Mesodermal cell (in vitro differentiated cells): ENCODE measurements around the gene NDUFS8.

Experiments used
- H3K27ac ChIP-seq: 2 replicates; pipeline ENCODE4 v1.7.0; 2013; ENCODE audit warnings: mild to moderate bottlenecking, low read depth, low read length, moderate library complexity; ENCODE audit not compliant: severe bottlenecking
- H3K36me3 ChIP-seq: 2 replicates; pipeline ENCODE4 v1.7.1; 2013; ENCODE audit warnings: mild to moderate bottlenecking, low read length, moderate library complexity; ENCODE audit not compliant: control insufficient read depth, insufficient read depth
- H3K4me1 ChIP-seq: one replicate; pipeline ENCODE4 v1.7.1; 2013; ENCODE audit warnings: mild to moderate bottlenecking, low read length; ENCODE audit not compliant: insufficient read depth, control insufficient read depth, poor library complexity, severe bottlenecking
- H3K4me3 ChIP-seq: 2 replicates; pipeline ENCODE4 v1.7.0; 2013; ENCODE audit warnings: low read length, control low read depth, mild to moderate bottlenecking; ENCODE audit not compliant: insufficient read depth, poor library complexity, severe bottlenecking; ENCODE audit errors: extremely low read depth
- H3K9me3 ChIP-seq: 2 replicates; pipeline ENCODE4 v1.7.1; 2013; ENCODE audit warnings: mild to moderate bottlenecking, low read length, moderate library complexity; ENCODE audit not compliant: control insufficient read depth
- WGBS, 2 experiments: methylation state at CpG; one replicate each; pipeline ENCODE4 v1.1.5; 2013; ENCODE audit warnings: missing lambda C conversion rate in 2 of 2; ENCODE audit not compliant: insufficient coverage in 2 of 2; 5-methylcytosine and 5-hydroxymethylcytosine counted together

The NDUFS8 gene

DNA sequence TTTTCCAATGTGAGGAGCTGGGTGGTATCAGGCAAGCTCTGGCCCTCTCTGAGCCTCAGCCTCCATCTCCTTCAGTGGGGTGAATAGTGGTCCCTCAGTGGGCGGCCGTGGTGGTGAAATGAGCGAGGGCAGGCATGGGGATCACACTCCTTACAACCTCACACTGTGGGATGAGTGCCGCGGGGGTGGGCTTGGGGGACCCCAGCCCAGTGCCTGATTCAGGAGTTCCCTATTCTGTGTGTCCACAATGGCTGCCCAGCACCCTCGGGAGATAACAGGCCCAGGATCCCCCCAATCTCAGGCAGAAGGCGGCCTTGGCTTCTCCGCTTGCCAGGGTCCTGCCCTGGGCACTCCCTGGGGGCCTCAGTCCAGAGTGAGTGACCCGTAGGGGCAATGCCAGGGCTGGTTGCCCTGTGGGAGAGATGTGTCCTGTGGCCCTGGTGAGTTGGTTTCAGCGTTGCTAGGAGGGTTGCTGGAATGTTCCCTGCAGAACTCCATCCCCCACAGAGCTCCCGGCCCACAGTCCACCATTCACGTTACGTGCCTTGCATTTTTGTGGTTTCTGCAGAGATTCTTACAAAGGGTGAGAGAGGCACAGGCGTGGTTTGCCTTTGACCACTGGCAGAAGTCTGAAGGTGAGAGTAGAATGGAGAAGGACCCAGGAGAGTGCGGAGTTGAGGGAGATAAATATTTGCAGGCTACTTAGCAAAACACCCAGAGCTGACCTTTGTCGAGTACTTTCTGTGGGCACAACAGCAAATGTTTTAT lies 17.5 kb upstream of the NDUFS8 start:
- Histone ChIP-seq H3K27ac (peak overlapping the region; percentile 45), H3K4me1 (peaks cover 21% of the 10 kb centered on the region)

DNA sequence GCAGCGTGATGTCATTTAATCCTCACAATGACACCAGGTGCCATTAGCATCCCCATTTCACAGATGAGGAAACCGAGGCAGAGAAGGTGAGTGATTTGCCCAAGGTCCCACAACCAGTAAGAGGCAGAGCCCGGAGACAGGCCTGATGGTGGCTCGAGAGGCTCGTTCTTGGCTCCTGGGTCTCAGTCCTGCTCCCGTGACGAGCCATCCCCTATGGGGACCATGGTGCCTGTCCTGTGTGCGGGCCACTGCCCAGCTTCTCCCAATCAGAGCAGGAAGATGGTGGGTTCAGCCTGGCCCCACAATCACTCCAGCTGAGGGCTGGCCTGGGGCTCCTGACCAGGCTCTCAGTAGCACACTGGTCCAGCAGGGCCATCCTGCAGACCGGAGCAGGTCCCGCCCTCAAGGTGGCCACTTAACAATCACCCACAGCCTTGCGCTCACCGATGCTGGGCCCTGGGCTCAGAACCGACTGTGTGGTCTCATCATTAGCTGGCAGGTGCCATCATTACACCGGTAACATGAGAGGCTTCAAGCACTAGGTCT lies 16.8 kb upstream of the NDUFS8 start:
- WGBS, 2 experiments: 93 to 95% methylated on average over 10 to 14 of the region's 14 CpGs
- H3K36me3 ChIP-seq: no peaks in the 10 kb centered on the region
- H3K4me3 ChIP-seq: no peak overlapping the region
- peak overlapping the region; percentile 45 for H3K27ac ChIP-seq
- peaks cover 21% of the 10 kb centered on the region for H3K4me1 ChIP-seq
- H3K9me3 ChIP-seq: peaks cover 6% of the 10 kb centered on the region

More for the DNA sequence above, 17.5 kb upstream of the NDUFS8 start:
- Histone ChIP-seq H3K36me3 (no peaks in the 10 kb centered on the region), H3K9me3 (peaks cover 6% of the 10 kb centered on the region), H3K4me3 (no peak overlapping the region)
- WGBS, 2 experiments: 72 to 87% methylated on average over 10 to 13 of the region's 16 CpGs

DNA sequence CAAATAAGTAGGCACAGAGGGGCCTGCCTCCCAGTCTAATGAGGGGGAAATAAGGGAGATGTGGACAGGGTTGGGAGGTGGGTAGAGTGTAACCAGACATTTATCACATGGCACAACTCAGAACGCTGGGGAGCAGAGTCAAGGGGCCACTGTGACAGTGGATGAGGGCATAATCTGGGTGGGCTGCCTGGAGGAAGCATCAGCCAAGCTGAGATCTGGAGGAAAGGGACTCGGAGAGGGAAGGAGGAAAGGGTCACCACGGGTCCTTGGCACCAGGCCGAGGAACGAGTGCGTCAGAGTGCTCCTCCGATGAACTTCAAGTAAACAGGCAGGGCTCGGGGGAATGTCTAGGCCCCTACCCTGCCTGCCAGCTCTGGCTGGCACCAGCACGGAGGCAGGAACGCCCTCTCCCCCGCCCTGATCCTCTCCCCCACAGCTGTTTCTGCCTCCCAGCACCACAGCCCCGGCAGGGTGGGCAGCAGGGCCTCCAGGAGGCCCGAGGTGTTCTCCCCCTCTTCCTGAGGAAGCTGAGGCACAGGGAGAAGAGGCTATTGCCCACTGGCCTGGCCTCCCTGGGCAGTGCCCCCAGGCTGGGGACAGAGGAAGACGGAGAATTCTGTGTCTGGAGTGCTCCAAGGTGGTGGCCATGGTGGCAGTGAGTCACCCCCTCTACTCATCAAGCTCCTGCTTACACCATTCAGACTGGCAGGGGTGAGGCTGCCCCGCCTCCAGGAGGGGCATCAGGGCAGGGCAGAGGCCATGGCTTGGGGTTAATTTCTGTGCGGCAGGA lies 16.1 kb upstream of the NDUFS8 start:
- H3K27ac ChIP-seq: no peak overlapping the region
- 88 to 89% methylated on average over 12 to 13 of the region's 16 CpGs for WGBS, 2 experiments

DNA sequence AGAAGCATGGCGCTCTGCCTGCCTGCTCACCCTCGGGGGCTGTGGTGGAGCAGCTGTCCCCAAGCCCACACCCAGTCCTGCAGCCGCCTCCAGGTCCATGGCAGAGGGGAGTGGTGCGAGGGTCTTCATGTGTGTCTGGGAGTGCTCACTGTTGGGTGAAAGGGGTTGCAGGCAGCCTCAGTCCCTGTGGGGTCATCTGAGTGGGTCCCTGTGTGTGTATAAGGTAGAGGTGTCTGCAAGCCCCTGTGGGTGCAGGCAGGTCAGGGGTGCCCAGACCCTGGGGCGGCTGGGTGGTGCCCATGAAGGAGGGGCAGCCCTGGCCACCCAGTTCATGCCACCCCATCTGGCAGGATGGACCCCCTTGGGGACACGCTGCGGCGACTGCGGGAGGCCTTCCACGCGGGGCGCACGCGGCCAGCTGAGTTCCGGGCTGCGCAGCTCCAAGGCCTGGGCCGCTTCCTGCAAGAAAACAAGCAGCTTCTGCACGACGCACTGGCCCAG lies 15.5 kb upstream of the NDUFS8 start:
- WGBS, 2 experiments: 91 to 96% methylated on average over 9 to 16 of the region's 19 CpGs
- no peaks in the 10 kb centered on the region for H3K9me3 ChIP-seq
- H3K27ac ChIP-seq: no peak overlapping the region
- no peak overlapping the region for H3K4me3 ChIP-seq
- peaks cover 21% of the 10 kb centered on the region for H3K4me1 ChIP-seq
- H3K36me3 ChIP-seq: no peaks in the 10 kb centered on the region

More for the DNA sequence above, 16.1 kb upstream of the NDUFS8 start:
- Histone ChIP-seq H3K9me3 (peaks cover 2% of the 10 kb centered on the region), H3K4me3 (no peak overlapping the region), H3K36me3 (no peaks in the 10 kb centered on the region), H3K4me1 (peaks cover 21% of the 10 kb centered on the region)

DNA sequence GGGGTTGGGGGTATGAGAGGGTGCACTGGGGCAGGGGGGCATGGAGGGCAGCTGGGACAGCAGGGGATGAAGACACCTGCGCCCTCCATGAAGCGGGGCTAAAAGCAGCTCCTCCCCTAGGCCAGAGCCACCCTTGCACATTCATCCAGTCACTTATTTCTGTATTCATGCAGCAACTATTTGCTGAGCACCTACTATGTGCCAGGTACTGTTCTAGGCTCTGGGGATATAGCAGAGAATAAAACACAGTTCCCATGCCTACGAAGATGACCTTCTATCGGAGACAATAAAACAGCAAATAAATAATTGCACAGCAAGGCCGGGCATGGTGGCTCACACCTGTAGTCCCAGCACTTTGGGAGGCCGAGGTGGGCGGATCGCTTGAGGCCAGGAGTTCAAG lies 15.0 kb upstream of the NDUFS8 start:
- no peaks in the 10 kb centered on the region for H3K36me3 ChIP-seq
- H3K4me3 ChIP-seq: no peak overlapping the region
- peaks cover 20% of the 10 kb centered on the region for H3K4me1 ChIP-seq
- no peaks in the 10 kb centered on the region for H3K9me3 ChIP-seq
- WGBS, 2 experiments: 94 to 96% methylated on average over 4 to 6 of the region's 8 CpGs
- H3K27ac ChIP-seq: no peak overlapping the region

DNA sequence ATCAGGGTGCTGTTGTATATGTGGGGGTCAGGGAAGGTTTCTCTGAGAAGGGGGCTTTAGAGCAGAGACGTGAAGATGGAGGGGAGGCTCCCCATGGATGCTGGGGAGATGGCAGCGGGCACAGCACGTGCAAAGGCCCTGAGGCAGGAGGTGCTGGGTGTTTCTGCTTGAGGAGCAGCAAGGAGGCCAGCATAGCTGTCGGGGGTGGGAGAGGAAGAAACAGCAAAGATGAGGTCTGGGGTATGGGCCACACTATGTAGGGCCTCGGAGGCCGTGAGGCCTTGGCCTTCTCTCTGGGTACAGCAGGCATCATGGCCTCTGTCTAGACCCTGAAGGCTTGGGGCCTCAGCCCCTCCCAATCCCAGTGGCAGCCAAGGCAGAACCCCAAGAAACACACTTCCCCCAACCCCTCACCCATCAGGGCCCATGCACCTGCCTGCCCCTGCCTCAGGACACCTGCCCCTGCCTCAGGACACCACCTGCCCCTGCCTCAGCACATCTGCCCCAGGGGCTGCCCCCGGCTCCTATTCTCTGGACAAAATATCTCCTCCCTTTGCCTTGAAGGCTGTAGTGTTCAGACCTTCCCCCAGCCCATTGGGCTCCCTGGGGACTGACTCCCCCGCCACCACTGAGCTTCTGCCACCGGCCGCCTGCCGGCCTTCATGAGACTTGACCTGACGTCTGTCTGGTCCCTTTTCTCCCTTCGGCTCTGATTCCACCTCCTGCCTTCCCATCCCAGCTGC lies 14.1 kb upstream of the NDUFS8 start:
- H3K27ac ChIP-seq: no peak overlapping the region
- WGBS, 2 experiments: 77 to 84% methylated on average over 12 to 13 of the region's 13 CpGs
- no peak overlapping the region for H3K4me3 ChIP-seq
- H3K9me3 ChIP-seq: no peaks in the 10 kb centered on the region
- H3K4me1 ChIP-seq: peaks cover 20% of the 10 kb centered on the region
- H3K36me3 ChIP-seq: no peaks in the 10 kb centered on the region

DNA sequence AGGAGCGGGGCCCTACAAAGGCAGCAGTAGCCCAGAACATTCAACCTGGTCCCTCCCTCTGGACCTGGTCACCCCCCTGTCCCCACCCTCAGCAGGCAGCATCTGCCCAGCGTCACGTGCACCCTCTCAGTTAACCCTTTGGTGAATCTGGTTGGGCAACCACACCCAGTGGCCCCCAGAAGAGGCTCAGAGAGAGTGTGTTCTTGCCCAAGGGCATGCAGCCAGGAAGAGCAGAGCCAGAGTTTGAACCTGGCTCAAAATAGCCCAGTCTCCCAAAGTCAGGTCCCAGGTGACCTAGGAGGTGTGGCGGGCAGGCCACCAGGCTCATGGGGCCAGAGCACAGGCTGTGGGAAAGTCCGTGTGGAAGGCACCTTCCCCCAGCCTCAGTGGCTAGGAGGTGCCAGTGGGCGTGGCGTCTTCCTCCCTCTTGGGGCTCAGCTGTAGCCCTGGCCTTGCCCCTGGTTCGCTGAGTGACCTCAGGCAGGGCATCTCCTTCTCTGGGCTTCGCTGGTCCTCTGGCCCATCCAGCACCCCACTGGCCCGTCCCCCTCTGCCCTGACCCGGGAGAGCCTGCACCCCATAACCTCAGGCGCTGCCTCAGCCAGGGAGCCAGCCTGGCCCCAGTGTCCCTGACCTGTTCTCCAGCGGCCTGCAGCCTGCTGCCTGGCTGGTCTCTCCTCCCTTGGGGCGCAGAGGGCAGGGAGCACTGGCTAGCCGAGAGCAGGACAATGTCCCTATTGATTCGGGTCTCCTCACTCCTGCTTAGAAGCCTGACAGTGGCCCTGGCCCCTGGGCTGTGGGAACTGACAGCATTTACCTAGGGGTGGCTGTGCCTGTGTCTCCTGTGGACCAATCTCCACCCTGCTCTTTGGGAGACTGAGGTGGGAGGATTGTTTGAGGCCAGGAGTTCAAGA lies 13.3 kb upstream of the NDUFS8 start:
- H3K36me3 ChIP-seq: no peaks in the 10 kb centered on the region
- H3K4me3 ChIP-seq: no peak overlapping the region
- no peak overlapping the region for H3K27ac ChIP-seq
- WGBS, 2 experiments: 76 to 85% methylated on average over 15 to 16 of the region's 16 CpGs
- no peaks in the 10 kb centered on the region for H3K9me3 ChIP-seq
- H3K4me1 ChIP-seq: peaks cover 18% of the 10 kb centered on the region

DNA sequence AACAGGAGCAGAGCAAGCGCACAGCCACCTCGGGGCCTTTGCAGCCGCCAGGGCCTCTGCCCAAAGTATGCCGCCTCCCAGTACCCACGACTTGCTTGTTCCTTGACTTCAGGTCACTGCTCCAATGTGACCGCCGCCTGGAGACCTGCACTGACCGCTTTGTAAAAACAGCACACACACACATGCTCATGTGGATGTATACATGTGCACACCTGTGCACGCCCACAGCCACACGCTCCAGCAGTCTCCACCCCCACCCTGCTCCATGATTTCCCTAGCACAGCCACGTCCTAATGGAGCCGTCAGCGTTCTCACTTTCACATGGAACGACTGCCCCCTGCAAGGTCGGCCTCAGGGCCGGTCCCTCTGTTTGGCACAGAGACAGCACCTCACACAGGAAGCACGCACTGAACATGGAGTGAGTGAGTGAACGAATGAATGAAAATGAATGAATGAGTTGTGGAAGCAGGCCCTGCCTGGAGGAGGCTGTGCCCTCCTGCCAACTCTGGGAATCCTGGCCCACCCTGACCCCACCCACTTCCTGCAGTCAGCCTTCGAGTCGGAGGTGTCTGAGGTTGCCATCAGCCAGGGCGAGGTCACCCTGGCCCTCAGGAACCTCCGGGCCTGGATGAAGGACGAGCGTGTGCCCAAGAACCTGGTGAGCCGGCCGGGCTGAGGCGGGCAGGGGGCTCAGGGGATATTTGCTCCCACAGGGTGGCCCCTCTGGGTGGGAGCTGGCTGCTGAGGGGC lies 12.3 kb upstream of the NDUFS8 start:
- peaks cover 9% of the 10 kb centered on the region for H3K4me1 ChIP-seq
- 87 to 93% methylated on average over 21 to 26 of the region's 27 CpGs for WGBS, 2 experiments
- H3K27ac ChIP-seq: no peak overlapping the region
- no peaks in the 10 kb centered on the region for H3K9me3 ChIP-seq
- H3K36me3 ChIP-seq: no peaks in the 10 kb centered on the region
- H3K4me3 ChIP-seq: no peak overlapping the region

DNA sequence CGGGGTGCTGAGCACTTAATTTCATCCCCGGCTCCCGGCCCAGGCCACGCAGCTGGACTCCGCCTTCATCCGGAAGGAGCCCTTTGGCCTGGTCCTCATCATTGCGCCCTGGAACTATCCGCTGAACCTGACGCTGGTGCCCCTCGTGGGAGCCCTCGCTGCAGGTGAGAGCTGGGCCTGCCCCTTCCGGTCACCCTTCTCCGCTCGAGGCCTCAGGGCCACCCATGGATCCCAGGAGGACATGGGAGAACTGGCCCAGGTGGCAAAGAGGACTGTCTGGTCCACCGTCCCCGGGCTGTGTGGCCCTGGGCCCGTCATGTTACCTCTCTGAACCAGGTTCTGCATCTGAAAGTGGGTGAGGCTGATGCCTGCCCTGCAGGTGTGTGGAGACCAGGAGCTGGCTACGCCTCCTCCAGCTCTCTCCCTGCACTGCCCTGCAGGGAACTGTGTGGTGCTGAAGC lies 11.7 kb upstream of the NDUFS8 start:
- Histone ChIP-seq H3K27ac (no peak overlapping the region), H3K9me3 (no peaks in the 10 kb centered on the region), H3K4me1 (peaks cover 9% of the 10 kb centered on the region), H3K4me3 (no peak overlapping the region), H3K36me3 (no peaks in the 10 kb centered on the region)
- 93 to 97% methylated on average over 16 to 17 of the region's 18 CpGs for WGBS, 2 experiments
